Smooth muscle cell (in vitro differentiated cells): Measurements from ENCODE around the gene DLGAP1. TPM values are rescaled to one million over a fixed set of nuclear protein-coding genes. Genes with fewer than 3 reads are reported as not detected.
A peak's percentile ranks its signal among the peaks of the same experiment; 100 is the strongest.

ENCODE experiments used
- DNase-seq: peaks from one replicate; lab custom pipeline; 2025; ENCODE audit not compliant: unreplicated experiment; lab: John Stamatoyannopoulos, UW
- H2AFZ ChIP-seq: fragments of 200-600 bp; sonication (generic); 2 replicates; pipeline ENCODE4 v1.6.0; 2016; ENCODE audit warnings: antibody characterized with exemption, low read depth, mild to moderate bottlenecking
- H3F3A ChIP-seq: fragments of 200-600 bp; sonication (generic); 2 replicates; pipeline ENCODE4 v1.6.0; 2017; ENCODE audit warnings: antibody characterized with exemption, low read depth
- H3K27ac ChIP-seq: fragments of 200-600 bp; sonication (generic); 2 replicates; pipeline ENCODE4 v1.5.1; 2016; ENCODE audit warnings: low read depth, mild to moderate bottlenecking
- H3K27me3 ChIP-seq: fragments of 200-600 bp; sonication (generic); 2 replicates; pipeline ENCODE4 v1.6.1; 2016; ENCODE audit warnings: low read depth, mild to moderate bottlenecking
- H3K36me3 ChIP-seq: fragments of 200-600 bp; sonication (generic); 2 replicates; pipeline ENCODE4 v1.5.1; 2016; ENCODE audit warnings: low read depth
- H3K4me1 ChIP-seq: fragments of 200-600 bp; sonication (generic); 2 replicates; pipeline ENCODE4 v1.5.1; 2016; ENCODE audit warnings: low read depth
- H3K4me2 ChIP-seq: fragments of 200-600 bp; sonication (generic); 2 replicates; pipeline ENCODE4 v1.6.0; 2016; ENCODE audit warnings: mild to moderate bottlenecking
- H3K4me3 ChIP-seq: fragments of 200-600 bp; sonication (generic); 2 replicates; pipeline ENCODE4 v1.5.1; 2016; ENCODE audit warnings: mild to moderate bottlenecking
- H3K79me2 ChIP-seq: fragments of 200-600 bp; sonication (generic); 2 replicates; pipeline ENCODE4 v1.6.0; 2016; ENCODE audit warnings: low read depth, mild to moderate bottlenecking
- H3K9ac ChIP-seq: fragments of 200-600 bp; sonication (generic); 2 replicates; pipeline ENCODE4 v1.6.0; 2016; ENCODE audit warnings: low read depth
- H3K9me3 ChIP-seq: fragments of 200-600 bp; sonication (generic); replicated peaks from 2 replicates; pipeline ENCODE4 v1.5.1; 2016; ENCODE audit warnings: low read depth
- H4K20me1 ChIP-seq: fragments of 200-600 bp; sonication (generic); 2 replicates; pipeline ENCODE4 v1.6.0; 2016; ENCODE audit warnings: low read depth
- CTCF ChIP-seq: fragments of 200-600 bp; sonication (generic); IDR thresholded peaks from 2 replicates; pipeline ENCODE4 v1.5.1; 2017; ENCODE audit warnings: borderline replicate concordance, mild to moderate bottlenecking, antibody characterized with exemption; ENCODE audit not compliant: insufficient read depth, poor library complexity, severe bottlenecking
- WGBS: methylation state at CpG from one replicate; pipeline ENCODE4 v1.1.7; 2016; ENCODE audit warnings: low lambda C conversion rate; 5-methylcytosine and 5-hydroxymethylcytosine counted together
- polyA plus RNA-seq: library from polyadenylated mRNA; unstranded; fragments of >200 nt; fragmentation: Nextera tagmentation; extraction: Ambion mirVana; gene quantifications from 2 replicates; pipeline ENCODE4 v1.2.1, GENCODE V29; 2016
- total RNA-seq: library from RNA; depleted of rRNA; stranded (reverse); fragments of >200 nt; gene quantifications from 2 replicates; pipeline ENCODE4 v1.2.3, GENCODE V29; 2014

Gene DLGAP1
- total and polyA plus RNA-seq, 2 experiments from 2014 or later = 2.6 to 11.3 TPM

GRCh38 chr18:3579701-3580100, 875.4 kb downstream of the DLGAP1 start:
- Histone ChIP-seq H3K4me3 (no peak overlapping the region), H3K27ac (no peak overlapping the region), H3K9me3 (no peaks in the 10 kb centered on the region), H3K4me1 (peaks cover 3% of the 10 kb centered on the region), H3K36me3 (no peaks in the 10 kb centered on the region), H3K9ac (no peak overlapping the region), H4K20me1 (no peaks in the 10 kb centered on the region), H3F3A (no peaks in the 10 kb centered on the region), H3K79me2 (no peaks in the 10 kb centered on the region), H3K4me2 (peak overlapping the region; percentile 20), H3K27me3 (no peaks in the 10 kb centered on the region), H2AFZ (no peak overlapping the region)
- DNase-seq = no peak
- WGBS = 44% methylated on average over 4 of the region's 4 CpGs
- TF ChIP-seq CTCF = no peak

GRCh38 chr18:3578621-3579020, 876.5 kb downstream of the DLGAP1 start:
- Histone ChIP-seq H3K27ac (no peak overlapping the region), H2AFZ (no peak overlapping the region), H3K4me3 (no peak overlapping the region), H3K9me3 (no peaks in the 10 kb centered on the region), H3K36me3 (no peaks in the 10 kb centered on the region), H3K4me2 (no peak overlapping the region), H3F3A (no peaks in the 10 kb centered on the region), H3K27me3 (no peaks in the 10 kb centered on the region), H3K4me1 (peaks cover 3% of the 10 kb centered on the region), H4K20me1 (no peaks in the 10 kb centered on the region), H3K79me2 (no peaks in the 10 kb centered on the region), H3K9ac (no peak overlapping the region)
- no peak for TF ChIP-seq CTCF
- WGBS = 96% methylated on average over 4 of the region's 4 CpGs
- DNase-seq = no peak

GRCh38 chr18:3577281-3577855, 877.7 kb downstream of the DLGAP1 start:
- Histone ChIP-seq H4K20me1 (no peaks in the 10 kb centered on the region), H3K4me1 (peaks cover 3% of the 10 kb centered on the region), H3K79me2 (no peaks in the 10 kb centered on the region), H3K36me3 (no peaks in the 10 kb centered on the region), H3K9me3 (no peaks in the 10 kb centered on the region), H2AFZ (no peak overlapping the region), H3K27ac (no peak overlapping the region), H3K4me3 (no peak overlapping the region), H3K27me3 (no peaks in the 10 kb centered on the region), H3K4me2 (no peak overlapping the region), H3F3A (no peaks in the 10 kb centered on the region), H3K9ac (no peak overlapping the region)
- 81% methylated on average over 4 of the region's 4 CpGs for WGBS
- DNase-seq = no peak
- no peak for TF ChIP-seq CTCF

- DNase-seq = no peak
- Histone ChIP-seq H3K4me1 (no peaks in the 10 kb centered on the region), H3K9ac (no peak overlapping the region), H3K9me3 (no peaks in the 10 kb centered on the region), H3K36me3 (no peaks in the 10 kb centered on the region), H2AFZ (no peak overlapping the region), H4K20me1 (no peaks in the 10 kb centered on the region), H3K4me2 (no peak overlapping the region), H3K4me3 (no peak overlapping the region), H3F3A (no peaks in the 10 kb centered on the region), H3K79me2 (no peaks in the 10 kb centered on the region), H3K27ac (no peak overlapping the region), H3K27me3 (no peaks in the 10 kb centered on the region)
- no peak for TF ChIP-seq CTCF
- 91% methylated on average over 1 of the region's 1 CpG for WGBS
Observed at GRCh38 chr18:3572761-3573160, 882.3 kb downstream of the DLGAP1 start.
